NCI-H2081 treated with DMSO at 0.1 percent for 48 hours (cell line): ENCODE data around the gene ZNF296.
"Not testable (repeated sequence)": the region's sequence is repeated elsewhere in the genome, so short reads cannot be mapped to it uniquely, and the experiment has no call there.

Experiments
- DNase-seq: peaks from one replicate; lab custom pipeline; 2025; lab: John Stamatoyannopoulos, UW

Gene ZNF296

DNA sequence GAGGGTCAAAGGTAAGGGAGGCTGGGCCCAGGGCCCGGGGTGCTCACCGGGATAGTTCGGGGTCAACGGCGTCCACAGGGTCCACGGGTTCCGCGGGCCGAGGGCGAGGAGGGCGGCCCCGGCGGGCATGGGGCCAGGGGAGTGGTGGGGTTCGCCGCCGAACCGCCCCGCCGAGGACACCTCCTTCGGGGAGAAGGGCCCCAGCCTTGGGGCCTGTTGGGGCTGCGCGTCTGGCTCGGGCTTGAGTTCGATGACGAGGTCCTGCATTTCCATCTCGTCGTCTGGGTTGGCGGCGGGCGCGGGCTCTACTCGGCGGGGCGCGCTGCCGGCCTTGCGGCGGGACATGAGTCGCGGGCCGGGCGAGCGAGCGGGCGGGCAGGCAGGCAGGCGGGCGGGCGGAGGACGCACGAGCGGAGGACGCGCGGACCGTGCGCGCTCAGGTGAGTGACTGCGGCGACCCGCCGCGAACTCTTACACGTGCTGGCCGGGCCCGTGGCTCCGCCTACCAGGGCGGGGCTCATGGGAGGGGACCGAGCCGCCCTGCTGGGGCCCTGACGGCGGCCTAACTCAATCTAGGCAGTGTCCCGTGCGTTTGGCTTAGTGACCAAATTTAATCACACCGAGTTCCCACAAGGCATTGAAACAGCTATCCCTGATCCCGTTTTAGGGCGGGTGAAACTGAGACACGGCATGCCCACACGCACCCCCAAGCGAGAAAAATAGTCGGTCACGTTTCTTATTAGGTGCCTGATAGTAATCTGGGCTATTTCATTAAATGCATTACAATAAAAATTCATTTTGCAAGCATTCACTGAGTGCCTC lies at the start of gene ZNF296:
Gene ZNF296, minus strand, starts transcription at position 450 of the 822 bp plus-strand sequence. Its CDS starts 105 bp downstream, at position 345.
- DNase-seq: peak; percentile 34

DNA sequence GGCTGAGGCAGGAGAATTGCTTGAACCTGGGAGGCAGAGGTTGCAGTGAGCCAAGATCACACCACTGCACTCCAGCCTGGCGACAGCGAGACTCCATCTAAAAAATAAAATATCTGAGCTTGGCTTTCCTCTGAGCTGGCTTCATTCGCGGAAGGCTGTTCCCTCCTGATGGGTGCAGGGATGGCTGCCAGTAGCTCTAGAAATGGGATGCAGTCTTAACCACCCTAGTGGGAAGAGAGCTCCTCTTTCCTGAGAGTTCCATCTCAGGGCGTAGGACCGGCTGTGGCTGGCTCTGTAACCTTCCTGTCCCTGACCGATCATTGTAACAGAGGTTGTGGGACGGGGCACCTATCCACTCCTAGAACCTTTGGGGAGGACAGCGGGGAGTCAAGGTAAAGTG lies 49.1 kb upstream of the ZNF296 start:
- no peak for DNase-seq

DNA sequence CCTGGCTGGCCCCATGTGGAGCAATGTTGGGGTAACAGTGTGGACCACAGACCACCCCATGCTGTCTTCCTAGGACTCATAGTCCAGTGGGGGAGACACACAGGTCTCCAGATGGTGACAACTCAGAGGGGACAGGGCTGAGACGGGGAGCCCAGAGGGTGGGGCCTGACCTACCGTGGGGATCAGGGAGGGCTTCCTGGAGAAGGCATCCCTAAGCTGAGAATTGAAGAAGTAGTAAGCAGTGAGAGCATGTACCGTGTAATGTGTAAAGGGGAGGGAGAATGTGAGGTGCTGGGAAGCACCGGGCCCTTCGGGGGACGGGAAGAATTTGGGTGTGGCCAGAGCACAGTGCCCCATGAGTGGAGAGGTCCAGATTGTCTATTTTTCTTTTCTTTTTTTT lies 47.7 kb upstream of the ZNF296 start:
- no peak for DNase-seq

DNA sequence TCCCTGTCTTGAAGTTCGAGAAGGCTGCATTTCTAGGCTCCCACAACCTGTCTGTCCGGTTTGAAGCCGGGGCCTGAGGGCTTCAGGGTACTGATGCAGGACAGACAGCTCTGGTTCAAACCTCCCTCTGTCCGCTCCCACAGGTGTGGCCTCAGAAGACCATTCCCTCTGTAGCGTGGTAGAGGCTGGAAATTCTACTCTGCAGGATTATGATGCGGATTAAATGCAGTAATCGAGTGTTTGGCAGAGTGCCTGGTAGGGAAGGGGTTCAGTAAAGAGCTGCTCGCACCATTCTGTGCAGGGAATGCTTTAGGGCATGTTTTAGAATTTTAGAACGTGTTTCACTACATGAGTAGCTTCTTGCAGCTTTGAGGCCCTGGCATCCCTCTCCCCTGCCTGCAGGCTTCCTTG lies 47.2 kb upstream of the ZNF296 start:
- DNase-seq: no peak

DNA sequence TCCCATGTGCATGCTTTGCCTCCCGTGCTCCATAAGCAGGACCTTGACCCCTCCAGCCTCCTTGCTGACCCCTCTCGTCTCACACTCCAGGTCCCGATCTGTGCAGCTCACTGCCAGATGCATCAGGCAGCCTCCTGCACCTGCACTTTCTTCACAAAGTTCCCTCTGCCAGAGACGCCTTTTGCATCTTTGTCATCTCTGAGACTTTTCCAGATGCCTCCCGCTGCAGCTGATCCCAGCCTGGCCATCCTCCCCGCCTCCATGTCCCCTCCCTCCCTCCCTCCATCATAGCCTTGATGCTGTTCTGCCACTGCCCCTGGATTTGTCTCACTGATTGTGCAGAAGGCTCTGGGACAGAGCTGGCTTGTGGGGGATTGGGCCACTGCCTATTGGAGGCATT lies 46.6 kb upstream of the ZNF296 start:
- DNase-seq: no peak

DNA sequence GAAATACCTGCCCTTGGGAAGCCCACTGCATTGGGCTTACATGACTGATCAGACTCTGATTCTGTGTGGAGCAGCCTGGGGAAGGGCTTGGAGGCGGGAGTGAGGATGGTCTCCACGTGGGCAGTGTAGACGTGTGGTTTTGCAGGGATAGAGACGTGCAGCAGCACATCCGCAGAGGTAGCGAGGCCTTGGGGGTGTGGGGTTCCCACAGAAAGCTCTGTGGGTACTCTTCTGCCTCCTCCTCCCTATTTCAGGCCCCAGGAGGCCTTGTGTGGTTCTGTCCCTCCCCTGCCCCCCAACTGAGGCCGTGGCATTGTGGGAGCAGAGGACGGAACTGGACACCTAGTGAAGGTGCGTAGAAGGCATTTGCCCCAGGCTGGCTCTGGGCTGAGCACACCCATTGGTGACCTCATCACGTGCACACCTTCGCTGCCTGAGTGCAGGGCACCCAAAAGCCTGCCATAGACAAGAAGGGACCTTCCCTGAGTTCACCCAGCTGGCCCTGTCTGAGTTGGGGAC lies 45.6 kb upstream of the ZNF296 start:
- DNase-seq: no peak

DNA sequence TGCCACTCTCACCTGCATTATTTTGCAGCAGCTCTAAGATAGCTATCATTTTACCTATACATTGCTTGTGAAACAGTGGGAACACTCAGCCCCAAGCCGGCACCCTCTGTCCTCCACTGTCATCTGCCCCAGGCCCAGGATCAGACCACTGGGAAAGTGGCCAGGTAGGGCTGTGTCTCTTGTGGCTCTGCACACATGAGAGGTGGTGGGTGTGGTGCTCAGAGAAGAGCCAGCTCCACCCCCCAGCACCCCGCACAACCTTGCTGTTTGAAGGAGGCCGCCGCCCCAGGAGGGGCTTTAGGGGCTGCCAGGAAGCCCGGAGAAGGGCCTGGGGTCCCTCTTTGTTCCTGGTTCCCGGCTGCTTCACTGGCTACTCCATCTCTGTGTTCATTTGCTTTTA lies 43.3 kb upstream of the ZNF296 start:
- DNase-seq: no peak

DNA sequence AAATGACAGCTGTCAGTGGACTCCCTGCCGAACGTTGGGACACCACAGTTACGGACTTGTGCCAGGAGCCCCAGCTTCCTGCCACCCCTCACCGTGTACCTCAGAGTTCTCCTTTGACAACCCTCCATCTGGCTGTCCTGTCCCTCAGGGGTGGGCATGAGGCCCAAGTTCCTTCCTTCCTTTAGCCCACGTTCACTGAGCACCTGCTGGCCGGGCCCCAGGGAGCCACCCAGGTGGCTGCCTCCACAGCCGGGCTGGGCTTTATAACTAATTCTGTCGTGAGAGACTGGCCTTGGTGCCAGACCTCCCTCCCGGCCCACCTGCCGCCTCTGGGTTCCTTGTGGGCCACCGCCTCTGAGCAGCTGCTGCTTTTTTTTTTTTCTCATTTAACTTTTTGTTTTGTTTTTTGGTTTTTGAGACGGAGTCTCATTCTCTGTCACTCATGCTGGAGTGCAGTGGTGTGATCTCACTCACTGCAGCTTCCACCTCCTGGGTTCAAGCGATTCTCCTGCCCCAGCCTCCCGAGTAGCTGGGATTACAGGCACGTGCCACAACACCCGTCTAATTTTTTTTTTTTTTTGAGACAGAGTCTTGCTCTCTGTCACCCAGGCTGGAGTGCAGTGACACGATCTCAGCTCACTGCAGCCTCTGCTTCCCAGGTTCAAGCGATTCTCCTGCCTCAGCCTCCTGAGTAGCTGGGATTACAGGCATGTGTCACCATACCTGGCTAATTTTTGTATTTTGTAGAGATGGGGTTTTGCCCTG lies 42.5 kb upstream of the ZNF296 start:
- not testable (repeated sequence) for DNase-seq

DNA sequence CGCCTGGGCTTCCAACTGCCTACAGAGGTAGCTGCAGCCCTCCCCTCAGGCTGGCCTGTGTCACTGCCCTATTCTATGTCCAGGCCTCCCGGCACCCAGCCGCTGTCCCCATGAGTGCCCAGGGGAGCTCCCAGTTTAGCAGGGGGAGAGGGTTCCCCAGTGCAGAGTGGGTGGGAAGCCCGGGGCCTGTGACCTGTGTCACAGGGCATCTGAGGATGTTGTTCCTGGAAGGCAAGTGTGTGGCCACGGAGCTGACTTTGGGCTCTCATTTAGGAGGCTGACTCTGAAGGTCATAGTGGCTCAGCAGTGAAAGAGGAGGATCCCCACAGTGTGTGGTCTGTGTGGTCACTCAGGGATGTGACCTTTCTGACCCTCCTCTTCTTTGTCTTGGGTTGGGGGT lies 41.8 kb upstream of the ZNF296 start:
- no peak for DNase-seq

DNA sequence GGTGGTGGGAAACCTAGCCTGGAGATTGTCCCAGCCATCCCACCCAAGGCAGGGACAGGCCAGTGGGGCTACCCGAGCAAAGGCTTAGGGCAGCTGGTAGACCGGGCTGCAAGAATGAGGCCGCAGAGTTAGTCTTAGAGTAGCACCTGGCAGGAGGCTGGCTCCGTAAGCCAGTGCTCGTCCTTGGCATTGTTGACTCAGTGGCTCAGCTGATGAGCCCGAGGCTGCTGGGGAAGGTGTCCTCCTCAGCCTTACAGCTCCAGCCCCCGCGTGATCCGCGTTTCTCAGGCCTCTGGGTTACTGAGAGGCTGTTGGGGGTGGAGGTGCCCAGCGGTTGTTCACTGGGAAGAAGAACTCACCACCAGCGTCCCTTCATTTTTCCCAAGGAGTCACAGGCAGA lies 41.4 kb upstream of the ZNF296 start:
- no peak for DNase-seq

DNA sequence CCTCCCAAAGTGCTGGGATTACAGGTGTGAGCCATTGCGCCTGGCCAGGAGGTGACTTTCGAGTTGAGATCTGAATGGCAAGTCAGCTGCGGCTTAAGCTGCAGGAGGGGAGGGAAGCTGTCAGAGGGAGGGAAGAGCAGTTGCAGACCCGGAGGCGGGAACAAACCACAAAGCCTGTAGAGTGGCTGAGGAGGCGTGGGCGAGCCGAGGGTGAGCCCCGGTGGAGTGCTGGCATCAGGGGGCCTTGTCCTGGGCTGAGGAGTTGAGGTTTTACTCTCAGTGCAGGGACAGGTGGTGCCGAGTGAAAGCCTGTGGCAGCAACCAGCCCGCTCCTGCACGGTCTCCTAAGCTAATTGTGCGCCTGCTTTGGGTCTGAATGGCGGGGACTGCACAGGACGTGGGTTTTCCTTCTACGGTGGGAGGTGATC lies 40.9 kb upstream of the ZNF296 start:
- no peak for DNase-seq

DNA sequence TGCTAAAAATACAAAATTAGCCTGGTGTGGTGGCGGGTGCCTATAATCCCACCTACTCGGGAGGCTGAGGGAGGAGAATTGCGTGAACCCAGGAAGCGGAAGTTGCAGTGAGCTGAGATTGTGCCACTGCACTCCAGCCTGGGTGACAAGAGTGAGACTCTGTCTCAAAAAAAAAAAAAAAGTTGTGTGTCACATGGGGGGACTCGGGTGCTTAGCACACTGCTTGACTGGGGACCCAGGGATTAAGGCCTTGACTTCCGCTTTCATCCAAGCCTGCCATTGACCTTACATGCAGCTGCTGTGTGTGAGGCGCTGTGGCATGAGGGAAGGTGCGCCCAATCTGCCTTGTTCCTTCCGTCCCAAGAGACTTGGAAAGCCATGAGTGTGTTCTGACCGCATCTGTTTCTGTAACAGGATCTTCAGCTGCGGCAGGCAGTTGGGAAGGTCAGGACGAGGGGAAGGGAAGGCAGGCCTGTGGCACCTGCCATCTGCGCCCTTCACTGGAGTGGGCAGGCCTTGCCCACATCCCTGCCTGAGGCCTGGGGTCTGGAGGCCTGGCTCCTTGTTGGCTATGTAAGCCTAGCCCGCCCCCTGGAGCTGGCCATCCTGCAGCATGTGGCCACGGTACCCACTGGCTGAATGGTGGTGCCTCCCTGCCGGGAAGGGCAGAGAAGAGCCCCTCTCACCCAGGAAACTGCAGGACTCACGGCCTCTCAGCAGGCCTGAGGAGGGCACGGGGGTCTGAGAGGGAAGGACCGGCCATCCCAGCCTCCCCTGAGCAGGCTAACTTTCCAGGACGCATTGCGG lies 39.7 kb upstream of the ZNF296 start:
- no peak for DNase-seq

DNA sequence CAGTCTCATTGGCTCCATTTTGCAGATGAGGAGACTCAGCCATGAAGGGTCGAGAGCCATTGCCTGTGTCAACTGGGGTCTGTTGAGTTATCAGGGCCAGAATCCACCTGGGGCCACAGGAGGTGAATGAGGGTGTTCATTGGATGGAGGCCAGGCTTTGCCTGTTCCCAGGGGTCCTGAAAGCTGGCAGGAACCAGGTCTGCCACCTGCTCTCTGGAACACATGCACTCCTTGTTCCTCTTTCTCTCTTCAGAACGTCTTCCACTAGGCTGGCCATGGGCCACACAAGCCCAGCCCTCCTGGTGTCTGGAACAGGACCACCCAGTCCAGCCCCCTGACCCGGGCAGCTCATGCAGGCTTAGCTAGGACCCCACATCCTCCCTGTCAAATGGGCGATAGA lies 37.8 kb upstream of the ZNF296 start:
- no peak for DNase-seq

DNA sequence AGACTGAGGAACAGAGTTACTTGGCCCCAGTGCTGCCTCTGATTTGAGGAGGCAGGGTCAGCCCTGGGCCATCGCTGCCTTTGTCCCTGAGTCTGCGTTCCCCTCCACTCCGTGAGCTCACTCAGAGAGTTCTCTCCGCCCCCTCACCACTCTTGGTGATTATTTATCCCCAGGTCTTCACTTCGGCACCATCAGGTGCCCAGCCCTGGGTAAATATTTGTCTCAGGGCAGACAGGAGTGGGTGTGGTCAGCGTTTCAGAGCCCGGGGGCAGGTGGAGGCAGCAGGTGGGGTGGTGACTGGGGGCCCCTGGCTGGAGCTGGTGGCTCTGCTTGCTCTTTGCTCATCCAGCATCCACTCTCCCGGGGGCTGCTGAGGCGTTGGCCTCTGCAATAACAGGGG lies 37.4 kb upstream of the ZNF296 start:
- peak; percentile 66 for DNase-seq

DNA sequence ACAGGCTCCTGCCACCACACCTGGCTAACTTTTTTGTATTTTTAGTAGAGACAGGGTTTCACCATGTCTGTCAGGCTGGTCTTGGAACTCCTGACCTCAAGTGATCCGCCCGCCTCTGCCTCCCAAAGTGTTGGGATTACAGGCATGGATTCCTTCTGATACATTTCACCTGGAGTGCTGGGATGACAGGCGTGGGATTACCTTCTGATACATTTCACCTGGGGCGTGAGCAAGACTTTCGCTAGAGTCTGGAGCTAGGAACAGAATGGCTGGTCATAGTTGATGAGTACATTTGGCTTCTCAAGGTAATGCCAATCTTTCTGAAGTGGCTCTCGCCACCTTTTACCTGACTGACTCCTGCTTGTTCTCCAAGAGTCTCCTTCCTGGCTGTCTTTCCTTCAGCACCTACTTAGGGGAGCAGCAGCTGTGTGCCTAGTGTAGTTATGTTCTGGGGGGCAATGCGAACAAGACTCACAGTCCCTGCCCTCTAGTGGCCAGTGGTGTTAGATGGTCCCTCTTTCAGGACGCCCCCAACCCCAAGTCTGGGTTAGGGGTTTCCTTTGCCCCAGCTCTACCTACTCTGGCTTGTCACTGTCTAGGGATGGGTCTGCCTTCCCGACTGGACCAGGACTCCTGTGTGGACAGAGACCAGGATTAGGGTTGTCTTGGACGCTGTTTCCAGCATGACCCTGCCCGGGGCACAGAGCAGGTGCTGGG lies 36.0 kb upstream of the ZNF296 start:
- DNase-seq: no peak

DNA sequence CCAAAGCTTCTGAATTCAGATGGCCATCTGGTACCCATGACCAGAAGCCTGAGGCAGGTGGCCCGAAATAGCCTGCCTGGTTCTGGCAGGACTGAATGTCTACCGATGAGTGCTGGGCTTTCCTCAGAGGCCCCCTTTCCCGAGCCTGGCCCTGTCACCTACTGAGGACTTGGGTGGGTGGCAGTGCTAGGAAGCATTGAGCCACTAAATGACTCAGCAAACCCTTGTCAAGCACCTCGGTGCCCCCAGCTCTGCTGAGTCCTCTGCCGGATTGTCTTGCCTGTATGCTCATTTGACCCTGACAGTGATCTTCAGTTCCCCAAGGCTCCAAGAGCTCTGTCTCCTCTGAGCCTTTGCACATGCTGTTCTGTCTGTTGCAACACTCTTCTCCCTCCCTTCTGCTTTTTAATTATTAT lies 34.6 kb upstream of the ZNF296 start:
- DNase-seq: no peak

DNA sequence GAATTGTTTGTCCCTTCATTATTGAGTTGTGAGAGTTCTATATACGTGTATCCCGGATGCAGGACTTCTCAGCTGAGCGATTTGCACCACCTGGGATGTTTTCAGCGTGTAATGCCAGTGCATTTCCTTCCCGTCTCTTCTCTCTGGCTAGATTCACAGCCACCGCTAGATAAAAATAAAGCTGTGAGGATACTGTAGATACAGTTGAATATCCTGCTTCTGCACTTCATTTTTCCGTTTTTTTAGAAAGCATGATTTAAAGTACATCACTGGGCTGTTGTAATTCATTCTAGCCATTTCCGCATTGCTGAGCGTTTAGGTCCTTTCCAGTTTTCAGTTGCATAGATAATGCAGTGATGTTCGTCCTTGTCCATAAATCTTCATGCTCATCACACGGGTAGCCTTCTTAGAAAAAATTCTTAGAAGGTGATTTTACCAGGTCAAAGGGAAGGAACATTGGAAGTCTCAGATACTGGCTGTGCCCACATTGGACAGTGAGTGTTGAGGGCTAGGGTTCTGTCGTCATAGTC lies 31.4 kb upstream of the ZNF296 start:
- no peak for DNase-seq

DNA sequence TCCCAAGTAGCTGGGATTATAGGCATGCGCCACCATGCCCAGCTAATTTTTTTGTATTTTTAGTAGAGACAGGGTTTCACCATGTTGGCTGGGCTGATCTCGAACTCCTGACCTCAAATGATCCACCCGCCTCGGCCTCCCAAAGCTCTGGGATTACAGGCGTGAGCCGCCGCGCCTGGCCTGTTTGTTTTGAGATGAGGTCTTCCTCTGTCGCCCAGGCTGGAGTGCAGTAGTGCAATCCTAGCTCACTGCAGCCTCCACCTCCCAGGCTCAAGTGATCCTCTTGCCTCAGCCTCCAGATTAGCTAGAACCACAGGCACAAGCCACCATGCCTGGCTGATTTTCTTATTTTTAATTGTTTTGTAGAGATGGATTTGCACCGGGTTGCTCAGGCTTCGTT lies 30.1 kb upstream of the ZNF296 start:
- DNase-seq: not testable (repeated sequence)

DNA sequence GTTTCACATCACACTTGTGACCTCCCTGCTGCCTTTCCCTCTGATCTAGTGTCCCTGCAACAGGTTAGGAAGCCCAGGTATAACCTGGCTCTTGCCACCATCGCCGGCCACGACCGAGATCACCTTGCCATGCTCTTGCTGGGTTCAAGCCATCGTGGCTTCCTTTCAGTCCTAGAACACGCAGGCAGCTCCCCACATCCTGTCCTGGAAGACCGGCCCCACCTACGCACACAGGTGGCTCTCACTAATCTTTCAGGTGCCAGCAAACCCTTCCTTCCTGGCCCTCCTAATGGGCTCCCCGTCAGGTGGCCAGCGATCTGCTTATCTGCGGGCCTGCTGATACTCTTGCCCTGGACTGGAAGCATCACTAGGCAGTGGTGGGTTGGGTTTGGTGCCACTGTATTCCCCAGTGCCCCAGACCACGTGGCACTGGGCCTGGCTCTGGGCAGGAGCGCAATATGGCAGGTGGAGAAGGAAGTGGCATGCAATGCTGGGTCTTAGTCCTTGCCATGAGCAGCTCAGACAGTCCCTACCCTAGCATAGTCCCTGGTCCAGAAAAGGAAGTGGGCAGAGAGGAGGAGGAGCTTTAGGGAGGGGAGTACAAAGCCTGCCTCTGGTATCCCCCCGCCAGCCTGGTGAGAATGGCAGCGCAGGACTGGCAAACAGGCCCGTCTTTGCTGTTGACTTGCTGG lies 28.5 kb upstream of the ZNF296 start:
- no peak for DNase-seq

DNA sequence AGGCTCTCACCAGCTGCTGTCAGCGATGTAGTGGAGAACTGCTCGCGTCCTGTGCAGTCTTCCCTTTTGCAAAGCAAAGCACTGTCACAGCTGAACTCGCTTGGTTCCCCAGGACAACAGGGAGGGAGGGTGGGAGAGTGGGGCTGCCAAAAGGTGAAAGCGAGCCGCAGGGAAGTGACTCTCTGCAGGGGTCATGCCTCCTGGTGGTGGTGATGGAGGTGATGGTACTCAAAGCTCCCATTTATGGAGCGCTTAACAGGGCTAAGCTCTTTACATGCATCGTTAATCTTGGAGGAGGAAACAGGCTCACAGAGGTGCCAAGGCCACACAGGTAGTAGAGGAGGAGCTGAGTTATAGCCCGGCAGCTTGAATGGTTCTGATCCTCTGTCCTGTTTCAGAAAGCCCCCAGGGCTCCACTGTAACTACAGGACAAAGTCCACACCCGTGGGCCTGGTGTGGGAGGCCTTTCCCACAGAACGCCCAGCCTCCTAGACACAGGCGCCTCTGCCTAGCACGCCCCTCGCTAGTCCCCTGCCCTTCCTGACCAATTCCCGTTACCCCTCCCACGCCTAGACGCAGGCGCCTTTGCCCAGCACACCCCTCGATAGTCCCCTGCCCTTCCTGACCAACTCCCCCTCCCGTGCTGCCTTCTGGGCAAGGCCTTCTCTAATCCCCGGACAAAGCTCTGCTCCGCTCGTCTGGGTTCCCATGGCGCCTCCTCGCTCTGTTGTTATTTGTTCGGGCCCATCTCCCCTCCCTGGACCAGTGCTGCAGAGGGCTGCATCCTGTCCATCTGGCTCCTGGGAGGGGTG lies 27.4 kb upstream of the ZNF296 start:
- DNase-seq: peak; percentile 77
